Measurements from ENCODE around the gene CDC42BPA.
A peak's percentile ranks its signal among the peaks of the same experiment; 100 is the strongest.

The CDC42BPA gene

GRCh38 chr1:226977643-226978431 lies 340.5 kb downstream of the CDC42BPA start:
- no peak overlapping the region for H3K4me3 ChIP-seq (replicated peaks in 1 of 2; ENCODE audit: low read depth in 2 of 2, low read length in 2 of 2)
- DNase-seq (ENCODE audit: low read depth in 2 of 2) = no peak
- TF ChIP-seq CTCF (IDR thresholded peaks at IDR 0.05; ENCODE audit: low read depth, low read length) = no peak

GRCh38 chr1:226976978-226977642 lies 341.2 kb downstream of the CDC42BPA start:
- no peak for DNase-seq (ENCODE audit: low read depth in 2 of 2)
- no peak for TF ChIP-seq CTCF (IDR thresholded peaks at IDR 0.05; ENCODE audit: low read depth, low read length)
- H3K4me3 ChIP-seq (replicated peaks in 1 of 2; ENCODE audit: low read depth in 2 of 2, low read length in 2 of 2) = no peak overlapping the region

- DNase-seq (ENCODE audit: low read depth in 2 of 2) = no peak
- no peak overlapping the region for H3K4me3 ChIP-seq (replicated peaks in 1 of 2; ENCODE audit: low read depth in 2 of 2, low read length in 2 of 2)
- no peak for TF ChIP-seq CTCF (IDR thresholded peaks at IDR 0.05; ENCODE audit: low read depth, low read length)
Observed at GRCh38 chr1:226976276-226976977, 341.9 kb downstream of the CDC42BPA start.

- TF ChIP-seq CTCF (IDR thresholded peaks at IDR 0.05; ENCODE audit: low read depth, low read length) = no peak
- DNase-seq (ENCODE audit: low read depth in 2 of 2) = no peak
- H3K4me3 ChIP-seq (replicated peaks in 1 of 2; ENCODE audit: low read depth in 2 of 2, low read length in 2 of 2) = no peak overlapping the region
Observed at GRCh38 chr1:226975259-226976250, 342.7 kb downstream of the CDC42BPA start.

- no peak overlapping the region for H3K4me3 ChIP-seq (replicated peaks in 1 of 2; ENCODE audit: low read depth in 2 of 2, low read length in 2 of 2)
- DNase-seq (ENCODE audit: low read depth in 2 of 2) = peak in 1 of 2 donors; percentile 36
- TF ChIP-seq CTCF (IDR thresholded peaks at IDR 0.05; ENCODE audit: low read depth, low read length) = no peak
Observed at GRCh38 chr1:226974544-226975258, 343.6 kb downstream of the CDC42BPA start.

All from cardiac fibroblast (primary cell).